Activated CD8-positive, alpha-beta T cell treated with anti-CD3 and anti-CD28 coated beads for 36 hours (primary cell): Measurements from ENCODE around the gene DISP2. TPM values are rescaled to one million over a fixed set of nuclear protein-coding genes. Genes with fewer than 3 reads are reported as not detected.

Source experiments
- ATAC-seq: fragments of 200-7000 bp; cut with Tn5 transposase; one replicate; pipeline ENCODE4 v1.10.0; 2021; ENCODE audit warnings: mild to moderate bottlenecking, moderate library complexity
- CTCF ChIA-PET: fragments of 350-600 bp; sonication (Branson Sonifier 250); formaldehyde crosslinking; loops from one replicate; lab custom pipeline; 2021; ENCODE audit warnings: antibody characterized with exemption; lab: Charles Lee
- POLR2A ChIA-PET: fragments of 350-600 bp; sonication (Branson Sonifier 250); formaldehyde crosslinking; loops from one replicate; lab custom pipeline; 2021; ENCODE audit warnings: antibody characterized with exemption; lab: Charles Lee
- DNase-seq: peaks from one replicate; pipeline ENCODE4 v3.0.0-alpha.2; 2020
- H3K27ac Mint-ChIP-seq: one replicate; pipeline ENCODE4 v1.8.0; 2021; ENCODE audit warnings: mild to moderate bottlenecking, mixed read lengths
- H3K27me3 Mint-ChIP-seq: one replicate; pipeline ENCODE4 v1.8.0; 2021; ENCODE audit warnings: mixed read lengths
- H3K36me3 Mint-ChIP-seq: one replicate; pipeline ENCODE4 v1.8.0; 2021; ENCODE audit warnings: low read depth, mixed read lengths
- H3K4me1 Mint-ChIP-seq: one replicate; pipeline ENCODE4 v1.8.0; 2021; ENCODE audit warnings: low read depth, mixed read lengths
- H3K4me3 Mint-ChIP-seq: one replicate; pipeline ENCODE4 v1.8.0; 2021; ENCODE audit warnings: mild to moderate bottlenecking, moderate library complexity, mixed read lengths
- H3K9me3 Mint-ChIP-seq: one replicate; pipeline ENCODE4 v1.8.0; 2021; ENCODE audit warnings: mixed read lengths
- CTCF ChIP-seq: fragments of 200-600 bp; IDR thresholded peaks from one replicate; pipeline ENCODE4 v1.8.0; 2022; ENCODE audit warnings: antibody characterized with exemption, mild to moderate bottlenecking
- intact Hi-C: fragments of 100-400 bp; cut with micrococcal nuclease; formaldehyde crosslinking; loops from one replicate; pipeline ENCODE4 v1.10.0; 2022
- total RNA-seq, 2 experiments: library from RNA; stranded (reverse); gene quantifications; one replicate each; pipeline ENCODE4 v1.2.3, GENCODE V29; 2021

DISP2 gene
- total RNA-seq, 2 experiments from 2014 or later = 0.09 to 0.20 TPM

- Mint-ChIP-seq H3K4me1 (peaks cover 31% of the 10 kb centered on the region), H3K27me3 (no peaks in the 10 kb centered on the region), H3K36me3 (peaks cover 6% of the 10 kb centered on the region), H3K4me3 (peak within 1 kb of the TSS; percentile 71), H3K27ac (no peak within 1 kb of the TSS), H3K9me3 (no peaks in the 10 kb centered on the region)
- TF ChIP-seq CTCF = peak; percentile 64
- ATAC-seq = peak; percentile 94
- CTCF ChIA-PET = interaction anchor here (0.6 to 23.8 kb wide), 18 partner anchors 9 to 219 kb away, joined by 3 to 595 read pairs (median 4); partner anchors contain the start of genes CCDC9B, IVD and PLCB2
- intact Hi-C loops = no loop called here
- peak; percentile 95 for DNase-seq
- POLR2A ChIA-PET = interaction anchor here (0.6 to 5.5 kb wide), 10 partner anchors 9 to 1793 kb away, joined by 3 to 37 read pairs (median 3); partner anchors contain the start of gene PLCB2
Observed at GRCh38 chr15:40323239-40323952, 34.6 kb upstream of the DISP2 start, which contains the start of gene INAFM2. Gene INAFM2, plus strand, starts transcription at chr15:40323692. Its CDS starts 364 bp downstream, at chr15:40324056.

- peaks cover 31% of the 10 kb centered on the region for H3K4me1 Mint-ChIP-seq
- H3K27me3 Mint-ChIP-seq = no peaks in the 10 kb centered on the region
- DNase-seq = peak; percentile 64
- ChIA-PET POLR2A (interaction anchor here (0.6 to 5.5 kb wide), 5 partner anchors 10 to 1794 kb away, joined by 3 to 37 read pairs (median 5); partner anchors contain the start of gene PLCB2), CTCF (interaction anchor here (0.8 to 23.8 kb wide), 16 partner anchors 13 to 220 kb away, joined by 3 to 595 read pairs (median 6); partner anchors contain the start of genes BAHD1, CCDC9B and PLCB2)
- H3K9me3 Mint-ChIP-seq = no peaks in the 10 kb centered on the region
- TF ChIP-seq CTCF = no peak
- peaks cover 6% of the 10 kb centered on the region for H3K36me3 Mint-ChIP-seq
- no peak overlapping the region for H3K27ac Mint-ChIP-seq
- peak overlapping the region; percentile 71 for H3K4me3 Mint-ChIP-seq
- intact Hi-C loops = no loop called here
- peak; percentile 8 for ATAC-seq
Observed at GRCh38 chr15:40323953-40324937, 33.8 kb upstream of the DISP2 start.

GRCh38 chr15:40325188-40325587, 32.8 kb upstream of the DISP2 start:
- DNase-seq = no peak
- no peak for ATAC-seq
- Mint-ChIP-seq H3K36me3 (peaks cover 6% of the 10 kb centered on the region), H3K4me3 (peak overlapping the region; percentile 71), H3K9me3 (no peaks in the 10 kb centered on the region), H3K4me1 (peaks cover 31% of the 10 kb centered on the region), H3K27ac (no peak overlapping the region), H3K27me3 (no peaks in the 10 kb centered on the region)
- intact Hi-C loops = no loop called here
- ChIA-PET CTCF (interaction anchor here (0.7 to 9.1 kb wide), 12 partner anchors 15 to 281 kb away, joined by 3 to 201 read pairs (median 5); partner anchors contain the start of genes BAHD1, CCDC9B and PLCB2), POLR2A (interaction anchor here (1.8 to 5.5 kb wide), 3 partner anchors 9 to 17 kb away, joined by 5 to 37 read pairs (median 6); partner anchors contain the start of gene PLCB2)
- no peak for TF ChIP-seq CTCF

GRCh38 chr15:40325700-40326099, 32.3 kb upstream of the DISP2 start:
- Mint-ChIP-seq H3K9me3 (no peaks in the 10 kb centered on the region), H3K4me1 (peaks cover 31% of the 10 kb centered on the region), H3K27me3 (no peaks in the 10 kb centered on the region), H3K4me3 (no peak overlapping the region), H3K36me3 (peaks cover 6% of the 10 kb centered on the region), H3K27ac (no peak overlapping the region)
- no peak for TF ChIP-seq CTCF
- DNase-seq = no peak
- no peak for ATAC-seq
- POLR2A ChIA-PET = interaction anchor here (1.8 to 5.5 kb wide), 4 partner anchors 9 to 19 kb away, joined by 4 to 37 read pairs (median 6); partner anchors contain the start of gene PLCB2
- intact Hi-C loops = no loop called here
- CTCF ChIA-PET = interaction anchor here (0.7 to 9.1 kb wide), 13 partner anchors 11 to 282 kb away, joined by 3 to 201 read pairs (median 5); partner anchors contain the start of genes CCDC9B and PLCB2
